SH-SY5Y (cell line): ENCODE results near the gene CYP4F12.

ENCODE experiments used
- GATA2 ChIP-seq: IDR thresholded peaks from 2 replicates; pipeline ENCODE4 v1.6.1; 2011; ENCODE audit warnings: mild to moderate bottlenecking, low read depth, low read length
- GATA3 ChIP-seq: IDR thresholded peaks from 2 replicates; pipeline ENCODE4 v1.6.1; 2011; ENCODE audit warnings: low read depth, mild to moderate bottlenecking, low read length, moderate library complexity

GRCh38 chr19:15680478-15681322, 7.8 kb downstream of the CYP4F12 start:
- TF ChIP-seq GATA3 (no peak), GATA2 (no peak)
